Spleen (tissue), 7 donors: ENCODE measurements around the gene RPGRIP1L.

Experiments used
- POLR2A ChIP-seq, 3 donors: fragments of 450-650 bp; IDR thresholded peaks; one replicate each; pipeline ENCODE4 v1.5.1; 2017; ENCODE audit warnings: antibody characterized with exemption in 3 of 3, mild to moderate bottlenecking in 1 of 3
- TF ChIP-seq, protein P1 (sequence below), 11 experiments: fragments of 200-600 bp in 7 of 11; fragments of 450-650 bp in 4 of 11; sonication (generic) in 4 of 11; IDR thresholded peaks in 8 of 11; conservative IDR thresholded peaks in 3 of 11; 1 replicate in 7 of 11; 2 replicates in 4 of 11; pipeline versions ENCODE4 v1.4.0 to v1.8.0; 2016 to 2021; ENCODE audit warnings: antibody characterized with exemption in 11 of 11, inconsistent platforms in 4 of 11, mild to moderate bottlenecking in 1 of 11
- donor health status: DM: no; HTN: no; CAD: no; lungs with moderate emphysema.
- donor health status: DM: no; HTN: no; CAD: no.
- donor health status: DM: no; HTN: no; CAD: no.

GRCh38 chr16:53689636-53690035, 14.0 kb downstream of the RPGRIP1L start:
- TF ChIP-seq POLR2A (IDR thresholded peaks at IDR 0.05): no peak
- TF ChIP-seq, protein P1, sequence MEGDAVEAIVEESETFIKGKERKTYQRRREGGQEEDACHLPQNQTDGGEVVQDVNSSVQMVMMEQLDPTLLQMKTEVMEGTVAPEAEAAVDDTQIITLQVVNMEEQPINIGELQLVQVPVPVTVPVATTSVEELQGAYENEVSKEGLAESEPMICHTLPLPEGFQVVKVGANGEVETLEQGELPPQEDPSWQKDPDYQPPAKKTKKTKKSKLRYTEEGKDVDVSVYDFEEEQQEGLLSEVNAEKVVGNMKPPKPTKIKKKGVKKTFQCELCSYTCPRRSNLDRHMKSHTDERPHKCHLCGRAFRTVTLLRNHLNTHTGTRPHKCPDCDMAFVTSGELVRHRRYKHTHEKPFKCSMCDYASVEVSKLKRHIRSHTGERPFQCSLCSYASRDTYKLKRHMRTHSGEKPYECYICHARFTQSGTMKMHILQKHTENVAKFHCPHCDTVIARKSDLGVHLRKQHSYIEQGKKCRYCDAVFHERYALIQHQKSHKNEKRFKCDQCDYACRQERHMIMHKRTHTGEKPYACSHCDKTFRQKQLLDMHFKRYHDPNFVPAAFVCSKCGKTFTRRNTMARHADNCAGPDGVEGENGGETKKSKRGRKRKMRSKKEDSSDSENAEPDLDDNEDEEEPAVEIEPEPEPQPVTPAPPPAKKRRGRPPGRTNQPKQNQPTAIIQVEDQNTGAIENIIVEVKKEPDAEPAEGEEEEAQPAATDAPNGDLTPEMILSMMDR (IDR thresholded peaks at IDR 0.05 in 8 of 11, conservative IDR thresholded peaks at IDR 0.05 in 3 of 11): no peak
